IPS-15b (cell line): Measurements from ENCODE around the gene CCSER1.
"Not testable (repeated sequence)": the region's sequence is repeated elsewhere in the genome, so short reads cannot be mapped to it uniquely, and the experiment has no call there.

Experiments
- H3K27me3 ChIP-seq: one replicate; pipeline ENCODE4 v1.6.1; 2013; ENCODE audit warnings: low read length; ENCODE audit not compliant: control insufficient read depth, insufficient read depth
- H3K36me3 ChIP-seq: one replicate; pipeline ENCODE4 v1.6.1; 2013; ENCODE audit warnings: low read length; ENCODE audit not compliant: control insufficient read depth, insufficient read depth
- H3K4me1 ChIP-seq: one replicate; pipeline ENCODE4 v1.6.1; 2013; ENCODE audit warnings: mild to moderate bottlenecking, low read length; ENCODE audit not compliant: control insufficient read depth, insufficient read depth
- H3K4me3 ChIP-seq: one replicate; pipeline ENCODE4 v1.5.1; 2013; ENCODE audit warnings: low read depth, low read length
- H3K9ac ChIP-seq: one replicate; pipeline ENCODE4 v1.6.1; 2013; ENCODE audit warnings: low read depth, mild to moderate bottlenecking, low read length
- H3K9me3 ChIP-seq: one replicate; pipeline ENCODE4 v1.6.1; 2013; ENCODE audit warnings: mild to moderate bottlenecking, low read length; ENCODE audit not compliant: control insufficient read depth, insufficient read depth

The CCSER1 gene

DNA sequence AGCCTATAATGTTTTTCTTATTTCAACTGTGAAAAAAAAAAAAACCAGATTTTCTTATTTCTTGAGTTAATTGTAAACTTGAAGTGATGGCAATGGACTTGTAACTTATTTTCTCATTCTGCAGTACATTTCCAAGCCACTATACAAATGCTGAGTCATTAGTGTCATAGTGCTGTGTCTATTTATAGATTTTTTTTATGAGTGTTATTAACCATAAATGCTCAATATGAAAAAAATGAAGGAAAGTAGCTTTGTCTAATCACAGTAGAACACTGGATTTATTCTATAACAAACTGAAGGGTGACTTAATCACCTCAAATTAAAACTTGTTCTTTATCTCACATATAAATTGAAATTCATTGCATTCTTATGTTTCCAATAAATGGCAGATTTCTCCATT is 718.6 kb downstream of the CCSER1 start:
- no peak overlapping the region for H3K4me3 ChIP-seq
- no peaks in the 10 kb centered on the region for H3K9me3 ChIP-seq

GRCh38 chr4:90852237-90852636 is 725.0 kb downstream of the CCSER1 start:
- no peak overlapping the region for H3K4me3 ChIP-seq
- H3K9me3 ChIP-seq = no peaks in the 10 kb centered on the region
- H3K4me1 ChIP-seq = no peaks in the 10 kb centered on the region
- no peaks in the 10 kb centered on the region for H3K36me3 ChIP-seq
- no peaks in the 10 kb centered on the region for H3K27me3 ChIP-seq
- no peak overlapping the region for H3K9ac ChIP-seq

More for the DNA sequence above, 718.6 kb downstream of the CCSER1 start:
- Histone ChIP-seq H3K9ac (no peak overlapping the region), H3K4me1 (no peaks in the 10 kb centered on the region), H3K36me3 (no peaks in the 10 kb centered on the region), H3K27me3 (no peaks in the 10 kb centered on the region)

GRCh38 chr4:90855111-90855510 is 727.9 kb downstream of the CCSER1 start:
- H3K27me3 ChIP-seq = no peaks in the 10 kb centered on the region
- H3K36me3 ChIP-seq = no peaks in the 10 kb centered on the region
- no peaks in the 10 kb centered on the region for H3K9me3 ChIP-seq
- no peaks in the 10 kb centered on the region for H3K4me1 ChIP-seq
- no peak overlapping the region for H3K4me3 ChIP-seq
- no peak overlapping the region for H3K9ac ChIP-seq

GRCh38 chr4:90857081-90857820 is 730.1 kb downstream of the CCSER1 start:
- Histone ChIP-seq H3K9ac (no peak overlapping the region), H3K36me3 (no peaks in the 10 kb centered on the region), H3K4me1 (no peaks in the 10 kb centered on the region)

DNA sequence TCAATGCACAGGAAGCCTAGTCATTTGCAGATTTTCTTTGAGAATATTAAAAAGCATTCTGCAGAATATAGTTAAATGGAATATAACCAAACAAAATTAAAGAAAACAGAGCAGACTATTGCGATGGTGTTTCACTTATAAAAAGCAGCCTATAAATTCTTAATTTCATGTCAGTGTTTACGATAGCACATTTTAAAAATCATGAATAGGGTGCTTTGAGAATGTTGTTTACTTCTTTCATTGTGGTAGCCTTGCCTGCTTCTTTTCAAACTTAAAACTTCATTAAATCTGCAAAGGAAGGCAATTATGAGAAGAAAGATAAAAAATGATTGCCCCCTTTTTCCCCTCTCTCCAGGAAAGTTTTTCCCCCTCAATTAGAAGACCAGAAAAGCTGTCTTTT is 748.6 kb downstream of the CCSER1 start:
- H3K36me3 ChIP-seq = no peaks in the 10 kb centered on the region

More at GRCh38 chr4:90857081-90857820, 730.1 kb downstream of the CCSER1 start:
- Histone ChIP-seq H3K4me3 (no peak overlapping the region), H3K9me3 (no peaks in the 10 kb centered on the region), H3K27me3 (no peaks in the 10 kb centered on the region)

DNA sequence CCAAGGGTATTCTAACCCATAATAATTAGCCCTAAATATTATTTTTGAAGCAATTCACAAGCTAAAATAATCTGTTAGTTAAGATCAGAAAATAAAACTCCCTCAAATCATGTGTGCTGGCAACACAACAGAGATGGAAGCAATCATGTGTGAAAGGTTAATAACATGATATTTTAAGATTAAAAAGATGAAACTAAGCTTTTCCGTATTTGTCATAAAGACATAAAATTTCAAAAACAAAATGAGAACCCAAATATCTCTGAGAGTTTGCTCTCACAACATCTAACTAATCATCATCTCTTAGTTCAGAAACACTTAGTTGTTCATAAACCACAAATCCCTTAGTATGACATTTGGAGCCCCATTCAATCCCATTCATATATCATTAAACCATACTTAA is 749.1 kb downstream of the CCSER1 start:
- Histone ChIP-seq H3K4me1 (no peaks in the 10 kb centered on the region), H3K27me3 (no peaks in the 10 kb centered on the region), H3K9me3 (no peaks in the 10 kb centered on the region), H3K4me3 (no peak overlapping the region), H3K36me3 (no peaks in the 10 kb centered on the region), H3K9ac (no peak overlapping the region)

More for the DNA sequence above, 748.6 kb downstream of the CCSER1 start:
- no peak overlapping the region for H3K4me3 ChIP-seq
- no peak overlapping the region for H3K9ac ChIP-seq
- no peaks in the 10 kb centered on the region for H3K27me3 ChIP-seq
- H3K4me1 ChIP-seq = no peaks in the 10 kb centered on the region
- H3K9me3 ChIP-seq = no peaks in the 10 kb centered on the region

DNA sequence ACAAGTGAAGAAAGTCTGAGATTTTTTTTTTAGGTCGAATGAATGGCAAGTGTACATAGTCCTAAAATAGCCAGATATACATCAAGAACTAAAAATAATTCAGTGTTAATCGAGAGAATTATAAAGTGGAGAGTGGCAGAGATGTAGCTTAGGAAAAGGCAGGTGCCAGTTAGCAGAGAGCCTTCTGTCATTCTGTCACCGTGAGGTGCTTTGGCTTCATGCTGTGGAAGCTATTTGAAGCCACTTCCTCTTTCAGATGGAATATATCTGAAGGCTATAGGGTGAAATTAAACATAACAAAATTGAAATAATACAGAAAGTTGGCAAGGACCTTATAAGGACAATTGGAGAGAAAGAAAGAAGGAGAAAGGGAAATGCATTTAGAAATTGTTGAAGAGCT is 756.3 kb downstream of the CCSER1 start:
- Histone ChIP-seq H3K4me3 (no peak overlapping the region), H3K4me1 (no peaks in the 10 kb centered on the region), H3K27me3 (no peaks in the 10 kb centered on the region), H3K9ac (no peak overlapping the region), H3K9me3 (no peaks in the 10 kb centered on the region), H3K36me3 (no peaks in the 10 kb centered on the region)

DNA sequence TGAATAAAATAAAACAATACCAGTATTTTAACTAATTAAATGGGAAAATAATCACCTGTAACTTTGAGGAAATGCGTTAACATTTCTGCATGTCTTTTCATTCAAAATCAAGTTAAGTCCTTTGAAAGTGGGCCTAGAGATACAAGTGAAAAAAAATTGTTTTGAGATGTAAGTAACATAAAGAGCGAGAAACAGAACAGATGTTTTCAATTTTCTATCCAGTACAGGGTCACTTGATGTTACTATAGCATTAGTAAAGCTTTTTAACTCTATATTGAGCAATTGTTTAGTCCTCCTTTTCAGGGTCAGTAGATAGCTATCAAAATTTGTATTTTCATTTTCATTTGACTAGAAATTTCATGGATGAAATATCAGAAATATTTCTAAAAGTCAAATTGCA is 761.4 kb downstream of the CCSER1 start:
- H3K4me3 ChIP-seq = no peak overlapping the region
- no peak overlapping the region for H3K9ac ChIP-seq
- no peaks in the 10 kb centered on the region for H3K27me3 ChIP-seq
- H3K9me3 ChIP-seq = no peaks in the 10 kb centered on the region
- no peaks in the 10 kb centered on the region for H3K36me3 ChIP-seq
- no peaks in the 10 kb centered on the region for H3K4me1 ChIP-seq

GRCh38 chr4:90889171-90889570 is 762.0 kb downstream of the CCSER1 start:
- Histone ChIP-seq H3K4me3 (no peak overlapping the region), H3K4me1 (no peaks in the 10 kb centered on the region), H3K36me3 (no peaks in the 10 kb centered on the region), H3K9me3 (no peaks in the 10 kb centered on the region), H3K27me3 (no peaks in the 10 kb centered on the region), H3K9ac (no peak overlapping the region)

GRCh38 chr4:90903413-90903812 is 776.2 kb downstream of the CCSER1 start:
- H3K36me3 ChIP-seq, H3K9ac ChIP-seq, H3K27me3 ChIP-seq, H3K9me3 ChIP-seq, H3K4me3 ChIP-seq, H3K4me1 ChIP-seq: not testable (repeated sequence)

- H3K4me1 ChIP-seq = no peaks in the 10 kb centered on the region
- no peak overlapping the region for H3K4me3 ChIP-seq
- no peaks in the 10 kb centered on the region for H3K9me3 ChIP-seq
- H3K36me3 ChIP-seq = no peaks in the 10 kb centered on the region
- H3K9ac ChIP-seq = no peak overlapping the region
- no peaks in the 10 kb centered on the region for H3K27me3 ChIP-seq
Observed at GRCh38 chr4:90904021-90904420, 776.8 kb downstream of the CCSER1 start.

DNA sequence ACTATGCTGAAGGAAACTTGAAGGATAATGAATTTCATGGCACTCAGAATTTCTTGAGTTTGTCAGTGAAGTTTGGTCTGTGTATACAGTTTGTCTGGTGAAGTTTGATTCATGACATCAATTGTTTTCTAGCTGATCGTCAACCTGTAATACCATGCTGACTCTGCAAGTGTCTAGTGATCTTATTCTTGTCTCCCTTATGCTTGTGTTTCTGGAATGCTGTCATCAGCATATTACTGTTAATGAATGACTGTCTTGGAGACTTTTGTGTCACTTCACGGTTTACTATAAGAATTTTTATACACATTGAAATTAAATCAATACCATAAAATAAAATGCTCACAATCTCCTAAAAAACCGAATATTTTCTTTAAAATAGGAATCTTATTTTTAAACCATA is 779.0 kb downstream of the CCSER1 start:
- Histone ChIP-seq H3K9ac (no peak overlapping the region), H3K36me3 (no peaks in the 10 kb centered on the region)

More for the DNA sequence above, 779.0 kb downstream of the CCSER1 start:
- Histone ChIP-seq H3K4me1 (no peaks in the 10 kb centered on the region), H3K4me3 (no peak overlapping the region), H3K9me3 (no peaks in the 10 kb centered on the region), H3K27me3 (no peaks in the 10 kb centered on the region)
